GM23338 (cell line): ENCODE measurements around the gene POU5F2. TPM values are rescaled to one million over a fixed set of nuclear protein-coding genes. Genes with fewer than 3 reads are reported as not detected.

ENCODE experiments used
- ATAC-seq: fragments of 200-7000 bp; cut with Tn5 transposase; 3 replicates; pipeline ENCODE4 v1.9.1; 2020
- DNase-seq: peaks from one replicate; pipeline ENCODE4 v3.0.0-alpha.2; 2015; ENCODE audit warnings: low spot score
- H2AFZ ChIP-seq: fragments of 200-600 bp; sonication (generic); 2 replicates; pipeline ENCODE4 v1.8.0; 2016; ENCODE audit warnings: antibody characterized with exemption, mild to moderate bottlenecking, moderate library complexity
- H3F3A ChIP-seq: fragments of 200-600 bp; sonication (generic); replicated peaks from 2 replicates; pipeline ENCODE4 v1.8.0; 2017; ENCODE audit warnings: antibody characterized with exemption, mixed run types, low read depth
- H3K27ac ChIP-seq: fragments of 200-600 bp; sonication (generic); 2 replicates; pipeline ENCODE4 v1.6.1; 2016; ENCODE audit warnings: low read depth
- H3K27me3 ChIP-seq: fragments of 200-600 bp; sonication (generic); 2 replicates; pipeline ENCODE4 v1.8.0; 2016; ENCODE audit warnings: mild to moderate bottlenecking, mixed run types, moderate library complexity; ENCODE audit not compliant: insufficient read depth
- H3K36me3 ChIP-seq: fragments of 200-600 bp; sonication (generic); 2 replicates; pipeline ENCODE4 v1.8.0; 2016; ENCODE audit warnings: mild to moderate bottlenecking; ENCODE audit not compliant: insufficient read depth
- H3K4me1 ChIP-seq: fragments of 200-600 bp; sonication (generic); 2 replicates; pipeline ENCODE4 v1.8.0; 2016; ENCODE audit warnings: mild to moderate bottlenecking, moderate library complexity; ENCODE audit not compliant: insufficient read depth
- H3K4me2 ChIP-seq: fragments of 200-600 bp; sonication (generic); 2 replicates; pipeline ENCODE4 v1.7.1; 2017; ENCODE audit warnings: mixed run types
- H3K4me3 ChIP-seq: fragments of 200-600 bp; sonication (generic); 2 replicates; pipeline ENCODE4 v1.6.1; 2016; ENCODE audit warnings: mixed run types
- H3K79me2 ChIP-seq: fragments of 200-600 bp; sonication (generic); replicated peaks from 2 replicates; pipeline ENCODE4 v1.8.0; 2017; ENCODE audit warnings: mild to moderate bottlenecking; ENCODE audit not compliant: insufficient read depth
- H3K9me2 ChIP-seq: fragments of 200-600 bp; sonication (generic); 2 replicates; pipeline ENCODE4 v1.8.0; 2017; ENCODE audit not compliant: insufficient read depth
- H4K20me1 ChIP-seq: fragments of 200-600 bp; sonication (generic); replicated peaks from 2 replicates; pipeline ENCODE4 v1.8.0; 2017; ENCODE audit warnings: mild to moderate bottlenecking; ENCODE audit not compliant: insufficient read depth
- H3K27ac Mint-ChIP-seq: 2 replicates; pipeline ENCODE4 v1.8.0; 2020; ENCODE audit warnings: inconsistent platforms, mild to moderate bottlenecking, moderate library complexity, mixed read lengths
- H3K27me3 Mint-ChIP-seq: 3 replicates; pipeline ENCODE4 v1.8.0; 2022; ENCODE audit warnings: low read depth, mild to moderate bottlenecking, moderate library complexity, mixed read lengths, inconsistent platforms; ENCODE audit not compliant: insufficient read depth, poor library complexity
- H3K36me3 Mint-ChIP-seq: 3 replicates; pipeline ENCODE4 v1.8.0; 2021; ENCODE audit warnings: low read depth, mild to moderate bottlenecking, inconsistent platforms, moderate library complexity, mixed read lengths
- H3K4me1 Mint-ChIP-seq: 3 replicates; pipeline ENCODE4 v1.8.0; 2020; ENCODE audit warnings: mild to moderate bottlenecking, inconsistent platforms, mixed read lengths
- H3K4me3 Mint-ChIP-seq: 3 replicates; pipeline ENCODE4 v1.8.0; 2021; ENCODE audit warnings: moderate library complexity, mild to moderate bottlenecking, inconsistent platforms, mixed read lengths
- H3K9me3 Mint-ChIP-seq: 3 replicates; pipeline ENCODE4 v1.8.0; 2020; ENCODE audit warnings: moderate library complexity, mild to moderate bottlenecking, inconsistent platforms, mixed read lengths
- CREB1 ChIP-seq: fragments of 250-450 bp; sonication (Bioruptor Pico); IDR thresholded peaks from 2 replicates; pipeline ENCODE4 v1.5.0; 2020; ENCODE audit warnings: low read depth, mild to moderate bottlenecking, moderate library complexity
- EZH2 ChIP-seq: fragments of 200-600 bp; sonication (generic); IDR thresholded peaks from one replicate; pipeline ENCODE4 v1.8.0; 2017; ENCODE audit warnings: antibody characterized with exemption, mild to moderate bottlenecking, low read depth; ENCODE audit not compliant: unreplicated experiment
- EZH2phosphoT487 ChIP-seq: fragments of 200-600 bp; sonication (generic); IDR thresholded peaks from one replicate; pipeline ENCODE4 v1.8.1; 2018; ENCODE audit warnings: antibody characterized with exemption; ENCODE audit not compliant: unreplicated experiment
- JUNB ChIP-seq: IDR thresholded peaks from one replicate; pipeline ENCODE4 v1.6.1; 2016; ENCODE audit warnings: antibody characterized with exemption; ENCODE audit not compliant: unreplicated experiment
- NANOG ChIP-seq: IDR thresholded peaks from 2 replicates; pipeline ENCODE4 v1.6.1; 2016; ENCODE audit warnings: antibody characterized with exemption, borderline replicate concordance
- POLR2AphosphoS5 ChIP-seq: IDR thresholded peaks from 2 replicates; pipeline ENCODE4 v1.6.1; 2016; ENCODE audit warnings: antibody characterized with exemption, low read depth
- STAT1 ChIP-seq: IDR thresholded peaks from one replicate; pipeline ENCODE4 v1.6.1; 2016; ENCODE audit warnings: antibody characterized with exemption; ENCODE audit not compliant: unreplicated experiment
- ZNF114 ChIP-seq: fragments of 250-450 bp; sonication (Bioruptor Pico); IDR thresholded peaks from 2 replicates; pipeline ENCODE4 v1.5.0; 2020; ENCODE audit warnings: mild to moderate bottlenecking, moderate library complexity
- ZNF331 ChIP-seq: fragments of 250-450 bp; sonication (Bioruptor Pico); IDR thresholded peaks from 2 replicates; pipeline ENCODE4 v1.5.0; 2020; ENCODE audit warnings: low read depth, mild to moderate bottlenecking, moderate library complexity
- polyA plus RNA-seq: library from polyadenylated mRNA; unstranded; fragments of >200 nt; fragmentation: Nextera tagmentation; extraction: Ambion mirVana; gene quantifications from 2 replicates; pipeline ENCODE4 v1.2.1, GENCODE V29; 2016
- total RNA-seq: library from RNA; depleted of rRNA; stranded (reverse); fragments of >200 nt; shearing (Covaris generic); gene quantifications from 2 replicates; pipeline ENCODE4 v1.2.3, GENCODE V29; 2014
- TF ChIP-seq, protein P1 (sequence below): IDR thresholded peaks from 2 replicates; pipeline ENCODE4 v1.6.1; 2016; ENCODE audit warnings: antibody characterized with exemption
- TF ChIP-seq, protein P2 (sequence below): fragments of 250-450 bp; sonication (Bioruptor Pico); IDR thresholded peaks from 2 replicates; pipeline ENCODE4 v1.5.0; 2020; ENCODE audit warnings: mild to moderate bottlenecking, moderate library complexity
- TF ChIP-seq, protein P3 (sequence below): IDR thresholded peaks from one replicate; pipeline ENCODE4 v1.6.1; 2018; ENCODE audit warnings: antibody characterized with exemption; ENCODE audit not compliant: unreplicated experiment
- TF ChIP-seq, protein P4 (sequence below), 2 experiments: fragments of 200-600 bp in 1 of 2; sonication (generic) in 1 of 2; conservative IDR thresholded peaks; 2 replicates each; pipeline versions ENCODE4 v1.5.1 to v1.6.1; 2016 to 2017; ENCODE audit warnings: antibody characterized with exemption in 2 of 2, low read depth in 2 of 2, mild to moderate bottlenecking in 2 of 2, moderate library complexity in 1 of 2

POU5F2 gene
- total and polyA plus RNA-seq, 2 experiments from 2014 or later, result 0.11 to 0.76 TPM

DNA sequence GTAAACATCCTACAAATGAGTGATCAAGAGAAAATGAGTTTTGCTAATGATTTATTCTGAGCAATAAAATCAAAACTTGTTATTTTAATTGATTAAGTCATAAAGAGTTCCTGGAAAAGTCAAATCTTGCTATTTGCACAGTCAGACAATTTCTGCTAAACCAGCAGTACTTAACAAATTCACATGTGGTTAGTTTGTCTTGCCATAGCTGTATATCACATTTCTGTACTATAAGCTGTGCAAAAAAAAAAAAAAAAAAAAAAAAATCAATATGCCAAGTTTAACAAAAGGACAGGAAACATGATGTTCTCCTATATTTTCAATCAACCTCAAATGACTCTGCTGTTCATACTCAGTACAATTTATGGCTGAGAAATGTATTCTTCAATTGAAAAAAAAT, 24.9 kb downstream of the POU5F2 start:
- Mint-ChIP-seq H3K9me3 (no peaks in the 10 kb centered on the region), H3K36me3 (no peaks in the 10 kb centered on the region), H3K27ac (no peak overlapping the region), H3K4me3 (no peak overlapping the region), H3K27me3 (no peaks in the 10 kb centered on the region), H3K4me1 (peaks cover 9% of the 10 kb centered on the region; the same call in 2 of the 3 replicates)
- Histone ChIP-seq H3K79me2 (no peaks in the 10 kb centered on the region), H3F3A (no peaks in the 10 kb centered on the region), H3K4me3 (no peak overlapping the region), H3K36me3 (no peaks in the 10 kb centered on the region), H4K20me1 (no peaks in the 10 kb centered on the region), H3K27me3 (no peaks in the 10 kb centered on the region), H3K4me2 (no peak overlapping the region), H3K27ac (no peak overlapping the region), H2AFZ (no peak overlapping the region), H3K9me2 (no peaks in the 10 kb centered on the region), H3K4me1 (no peaks in the 10 kb centered on the region)
- TF ChIP-seq, protein P1, sequence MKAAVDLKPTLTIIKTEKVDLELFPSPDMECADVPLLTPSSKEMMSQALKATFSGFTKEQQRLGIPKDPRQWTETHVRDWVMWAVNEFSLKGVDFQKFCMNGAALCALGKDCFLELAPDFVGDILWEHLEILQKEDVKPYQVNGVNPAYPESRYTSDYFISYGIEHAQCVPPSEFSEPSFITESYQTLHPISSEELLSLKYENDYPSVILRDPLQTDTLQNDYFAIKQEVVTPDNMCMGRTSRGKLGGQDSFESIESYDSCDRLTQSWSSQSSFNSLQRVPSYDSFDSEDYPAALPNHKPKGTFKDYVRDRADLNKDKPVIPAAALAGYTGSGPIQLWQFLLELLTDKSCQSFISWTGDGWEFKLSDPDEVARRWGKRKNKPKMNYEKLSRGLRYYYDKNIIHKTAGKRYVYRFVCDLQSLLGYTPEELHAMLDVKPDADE, result no peak
- no peak for TF ChIP-seq JUNB
- TF ChIP-seq, protein P2, sequence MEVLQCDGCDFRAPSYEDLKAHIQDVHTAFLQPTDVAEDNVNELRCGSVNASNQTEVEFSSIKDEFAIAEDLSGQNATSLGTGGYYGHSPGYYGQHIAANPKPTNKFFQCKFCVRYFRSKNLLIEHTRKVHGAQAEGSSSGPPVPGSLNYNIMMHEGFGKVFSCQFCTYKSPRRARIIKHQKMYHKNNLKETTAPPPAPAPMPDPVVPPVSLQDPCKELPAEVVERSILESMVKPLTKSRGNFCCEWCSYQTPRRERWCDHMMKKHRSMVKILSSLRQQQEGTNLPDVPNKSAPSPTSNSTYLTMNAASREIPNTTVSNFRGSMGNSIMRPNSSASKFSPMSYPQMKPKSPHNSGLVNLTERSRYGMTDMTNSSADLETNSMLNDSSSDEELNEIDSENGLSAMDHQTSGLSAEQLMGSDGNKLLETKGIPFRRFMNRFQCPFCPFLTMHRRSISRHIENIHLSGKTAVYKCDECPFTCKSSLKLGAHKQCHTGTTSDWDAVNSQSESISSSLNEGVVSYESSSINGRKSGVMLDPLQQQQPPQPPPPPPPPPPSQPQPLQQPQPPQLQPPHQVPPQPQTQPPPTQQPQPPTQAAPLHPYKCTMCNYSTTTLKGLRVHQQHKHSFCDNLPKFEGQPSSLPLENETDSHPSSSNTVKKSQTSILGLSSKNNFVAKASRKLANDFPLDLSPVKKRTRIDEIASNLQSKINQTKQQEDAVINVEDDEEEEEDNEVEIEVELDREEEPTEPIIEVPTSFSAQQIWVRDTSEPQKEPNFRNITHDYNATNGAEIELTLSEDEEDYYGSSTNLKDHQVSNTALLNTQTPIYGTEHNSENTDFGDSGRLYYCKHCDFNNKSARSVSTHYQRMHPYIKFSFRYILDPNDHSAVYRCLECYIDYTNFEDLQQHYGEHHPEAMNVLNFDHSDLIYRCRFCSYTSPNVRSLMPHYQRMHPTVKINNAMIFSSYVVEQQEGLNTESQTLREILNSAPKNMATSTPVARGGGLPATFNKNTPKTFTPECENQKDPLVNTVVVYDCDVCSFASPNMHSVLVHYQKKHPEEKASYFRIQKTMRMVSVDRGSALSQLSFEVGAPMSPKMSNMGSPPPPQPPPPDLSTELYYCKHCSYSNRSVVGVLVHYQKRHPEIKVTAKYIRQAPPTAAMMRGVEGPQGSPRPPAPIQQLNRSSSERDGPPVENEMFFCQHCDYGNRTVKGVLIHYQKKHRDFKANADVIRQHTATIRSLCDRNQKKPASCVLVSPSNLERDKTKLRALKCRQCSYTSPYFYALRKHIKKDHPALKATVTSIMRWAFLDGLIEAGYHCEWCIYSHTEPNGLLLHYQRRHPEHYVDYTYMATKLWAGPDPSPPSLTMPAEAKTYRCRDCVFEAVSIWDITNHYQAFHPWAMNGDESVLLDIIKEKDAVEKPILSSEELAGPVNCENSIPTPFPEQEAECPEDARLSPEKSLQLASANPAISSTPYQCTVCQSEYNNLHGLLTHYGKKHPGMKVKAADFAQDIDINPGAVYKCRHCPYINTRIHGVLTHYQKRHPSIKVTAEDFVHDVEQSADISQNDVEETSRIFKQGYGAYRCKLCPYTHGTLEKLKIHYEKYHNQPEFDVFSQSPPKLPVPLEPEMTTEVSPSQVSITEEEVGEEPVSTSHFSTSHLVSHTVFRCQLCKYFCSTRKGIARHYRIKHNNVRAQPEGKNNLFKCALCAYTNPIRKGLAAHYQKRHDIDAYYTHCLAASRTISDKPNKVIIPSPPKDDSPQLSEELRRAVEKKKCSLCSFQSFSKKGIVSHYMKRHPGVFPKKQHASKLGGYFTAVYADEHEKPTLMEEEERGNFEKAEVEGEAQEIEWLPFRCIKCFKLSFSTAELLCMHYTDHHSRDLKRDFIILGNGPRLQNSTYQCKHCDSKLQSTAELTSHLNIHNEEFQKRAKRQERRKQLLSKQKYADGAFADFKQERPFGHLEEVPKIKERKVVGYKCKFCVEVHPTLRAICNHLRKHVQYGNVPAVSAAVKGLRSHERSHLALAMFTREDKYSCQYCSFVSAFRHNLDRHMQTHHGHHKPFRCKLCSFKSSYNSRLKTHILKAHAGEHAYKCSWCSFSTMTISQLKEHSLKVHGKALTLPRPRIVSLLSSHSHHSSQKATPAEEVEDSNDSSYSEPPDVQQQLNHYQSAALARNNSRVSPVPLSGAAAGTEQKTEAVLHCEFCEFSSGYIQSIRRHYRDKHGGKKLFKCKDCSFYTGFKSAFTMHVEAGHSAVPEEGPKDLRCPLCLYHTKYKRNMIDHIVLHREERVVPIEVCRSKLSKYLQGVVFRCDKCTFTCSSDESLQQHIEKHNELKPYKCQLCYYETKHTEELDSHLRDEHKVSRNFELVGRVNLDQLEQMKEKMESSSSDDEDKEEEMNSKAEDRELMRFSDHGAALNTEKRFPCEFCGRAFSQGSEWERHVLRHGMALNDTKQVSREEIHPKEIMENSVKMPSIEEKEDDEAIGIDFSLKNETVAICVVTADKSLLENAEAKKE, result no peak
- TF ChIP-seq ZNF331, result no peak
- TF ChIP-seq, protein P3, sequence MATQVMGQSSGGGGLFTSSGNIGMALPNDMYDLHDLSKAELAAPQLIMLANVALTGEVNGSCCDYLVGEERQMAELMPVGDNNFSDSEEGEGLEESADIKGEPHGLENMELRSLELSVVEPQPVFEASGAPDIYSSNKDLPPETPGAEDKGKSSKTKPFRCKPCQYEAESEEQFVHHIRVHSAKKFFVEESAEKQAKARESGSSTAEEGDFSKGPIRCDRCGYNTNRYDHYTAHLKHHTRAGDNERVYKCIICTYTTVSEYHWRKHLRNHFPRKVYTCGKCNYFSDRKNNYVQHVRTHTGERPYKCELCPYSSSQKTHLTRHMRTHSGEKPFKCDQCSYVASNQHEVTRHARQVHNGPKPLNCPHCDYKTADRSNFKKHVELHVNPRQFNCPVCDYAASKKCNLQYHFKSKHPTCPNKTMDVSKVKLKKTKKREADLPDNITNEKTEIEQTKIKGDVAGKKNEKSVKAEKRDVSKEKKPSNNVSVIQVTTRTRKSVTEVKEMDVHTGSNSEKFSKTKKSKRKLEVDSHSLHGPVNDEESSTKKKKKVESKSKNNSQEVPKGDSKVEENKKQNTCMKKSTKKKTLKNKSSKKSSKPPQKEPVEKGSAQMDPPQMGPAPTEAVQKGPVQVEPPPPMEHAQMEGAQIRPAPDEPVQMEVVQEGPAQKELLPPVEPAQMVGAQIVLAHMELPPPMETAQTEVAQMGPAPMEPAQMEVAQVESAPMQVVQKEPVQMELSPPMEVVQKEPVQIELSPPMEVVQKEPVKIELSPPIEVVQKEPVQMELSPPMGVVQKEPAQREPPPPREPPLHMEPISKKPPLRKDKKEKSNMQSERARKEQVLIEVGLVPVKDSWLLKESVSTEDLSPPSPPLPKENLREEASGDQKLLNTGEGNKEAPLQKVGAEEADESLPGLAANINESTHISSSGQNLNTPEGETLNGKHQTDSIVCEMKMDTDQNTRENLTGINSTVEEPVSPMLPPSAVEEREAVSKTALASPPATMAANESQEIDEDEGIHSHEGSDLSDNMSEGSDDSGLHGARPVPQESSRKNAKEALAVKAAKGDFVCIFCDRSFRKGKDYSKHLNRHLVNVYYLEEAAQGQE, result no peak
- no peak for TF ChIP-seq EZH2phosphoT487
- TF ChIP-seq, protein P4, sequence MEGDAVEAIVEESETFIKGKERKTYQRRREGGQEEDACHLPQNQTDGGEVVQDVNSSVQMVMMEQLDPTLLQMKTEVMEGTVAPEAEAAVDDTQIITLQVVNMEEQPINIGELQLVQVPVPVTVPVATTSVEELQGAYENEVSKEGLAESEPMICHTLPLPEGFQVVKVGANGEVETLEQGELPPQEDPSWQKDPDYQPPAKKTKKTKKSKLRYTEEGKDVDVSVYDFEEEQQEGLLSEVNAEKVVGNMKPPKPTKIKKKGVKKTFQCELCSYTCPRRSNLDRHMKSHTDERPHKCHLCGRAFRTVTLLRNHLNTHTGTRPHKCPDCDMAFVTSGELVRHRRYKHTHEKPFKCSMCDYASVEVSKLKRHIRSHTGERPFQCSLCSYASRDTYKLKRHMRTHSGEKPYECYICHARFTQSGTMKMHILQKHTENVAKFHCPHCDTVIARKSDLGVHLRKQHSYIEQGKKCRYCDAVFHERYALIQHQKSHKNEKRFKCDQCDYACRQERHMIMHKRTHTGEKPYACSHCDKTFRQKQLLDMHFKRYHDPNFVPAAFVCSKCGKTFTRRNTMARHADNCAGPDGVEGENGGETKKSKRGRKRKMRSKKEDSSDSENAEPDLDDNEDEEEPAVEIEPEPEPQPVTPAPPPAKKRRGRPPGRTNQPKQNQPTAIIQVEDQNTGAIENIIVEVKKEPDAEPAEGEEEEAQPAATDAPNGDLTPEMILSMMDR (conservative IDR thresholded peaks at IDR 0.05; ENCODE audit: low read depth in 2 of 2), result no peak
- TF ChIP-seq EZH2, result no peak
- TF ChIP-seq STAT1, result no peak
- TF ChIP-seq POLR2AphosphoS5, result no peak
- TF ChIP-seq NANOG, result no peak
- no peak for TF ChIP-seq CREB1
- no peak for TF ChIP-seq ZNF114 (CRISPR knock-in tag)
- ATAC-seq, result no peak
- DNase-seq, result no peak
